A673 (cell line): ENCODE data around the gene ILDR1. TPM values are rescaled to one million over a fixed set of nuclear protein-coding genes. Genes with fewer than 3 reads are reported as not detected.

Experiments
- BruUV-seq: library from RNA; stranded (reverse); fragments of 400-500 nt; replicated peaks from 2 replicates; lab custom pipeline; 2021; lab: Mats Ljungman, UMichigan
- CTCF ChIA-PET: fragments of 300-600 bp; sonication (Branson Sonifier 250); formaldehyde crosslinking; loops from one replicate; lab custom pipeline; 2022; ENCODE audit warnings: antibody characterized with exemption; lab: Charles Lee
- POLR2A ChIA-PET: fragments of 300-600 bp; sonication (Branson Sonifier 250); formaldehyde crosslinking; loops from one replicate; lab custom pipeline; 2022; ENCODE audit warnings: antibody characterized with exemption; ENCODE audit not compliant: low non-redundant PET; lab: Charles Lee
- DNase-seq: peaks from one replicate; pipeline ENCODE4 v3.0.0-alpha.2; 2015; ENCODE audit warnings: low spot score
- H3K27ac ChIP-seq: fragments of 200-600 bp; sonication (generic); 2 replicates; pipeline ENCODE4 v1.5.1; 2016; ENCODE audit warnings: mixed run types, low read depth, mild to moderate bottlenecking, mixed read lengths, antibody characterized with exemption, low read length; ENCODE audit not compliant: poor library complexity, severe bottlenecking
- H3K27me3 ChIP-seq: fragments of 200-600 bp; sonication (generic); replicated peaks from 2 replicates; pipeline ENCODE4 v1.6.1; 2017; ENCODE audit warnings: mixed run types, low read depth, mild to moderate bottlenecking, mixed read lengths, antibody characterized with exemption, low read length; ENCODE audit not compliant: insufficient read depth, poor library complexity
- H3K36me3 ChIP-seq: fragments of 200-600 bp; sonication (generic); 2 replicates; pipeline ENCODE4 v1.6.1; 2016; ENCODE audit warnings: mixed run types, mild to moderate bottlenecking, mixed read lengths, antibody characterized with exemption, low read length; ENCODE audit not compliant: insufficient read depth, poor library complexity, severe bottlenecking
- H3K4me1 ChIP-seq: fragments of 200-600 bp; sonication (generic); 2 replicates; pipeline ENCODE4 v1.6.1; 2017; ENCODE audit warnings: mixed run types, mild to moderate bottlenecking, mixed read lengths, antibody characterized with exemption, low read length; ENCODE audit not compliant: insufficient read depth, poor library complexity, severe bottlenecking
- H3K4me3 ChIP-seq: fragments of 200-600 bp; sonication (generic); 2 replicates; pipeline ENCODE4 v1.5.1; 2016; ENCODE audit warnings: low read depth, mixed run types, mild to moderate bottlenecking, mixed read lengths, low read length; ENCODE audit not compliant: poor library complexity, severe bottlenecking
- H3K9me3 ChIP-seq: fragments of 200-600 bp; sonication (generic); 2 replicates; pipeline ENCODE4 v1.6.1; 2016; ENCODE audit warnings: mixed run types, low read depth, mild to moderate bottlenecking, mixed read lengths, antibody characterized with exemption, low read length; ENCODE audit not compliant: poor library complexity, severe bottlenecking
- CTCF ChIP-seq: fragments of 300-800, 200-600 bp; sonication (generic); conservative IDR thresholded peaks from 2 replicates; pipeline ENCODE4 v1.5.1; 2017; ENCODE audit warnings: low read depth, mild to moderate bottlenecking, antibody characterized with exemption, low read length, moderate library complexity, mixed read lengths
- EZH2 ChIP-seq: fragments of 200-600 bp; sonication (generic); IDR thresholded peaks from 2 replicates; pipeline ENCODE4 v1.6.1; 2017; ENCODE audit warnings: borderline replicate concordance, low read depth, mild to moderate bottlenecking, mixed read lengths, antibody characterized with exemption, low read length; ENCODE audit not compliant: poor library complexity, severe bottlenecking
- intact Hi-C: fragments of 100-400 bp; cut with micrococcal nuclease; formaldehyde crosslinking; loops from one replicate; pipeline ENCODE4 v1.10.0; 2022; ENCODE audit not compliant: unreplicated experiment
- total RNA-seq: library from RNA; stranded (reverse); gene quantifications from 2 replicates; pipeline ENCODE4 v1.2.3, GENCODE V29; 2021

The ILDR1 gene
- total RNA-seq, 1 experiment from 2014 or later: not detected

- no peaks in the 10 kb centered on the region for H3K27me3 ChIP-seq
- intact Hi-C loops: no loop called here
- CTCF ChIA-PET: no interaction called here
Measured at GRCh38 chr3:122014741-122015140, 7.3 kb downstream of the ILDR1 start.

GRCh38 chr3:122013448-122013925 lies 8.6 kb downstream of the ILDR1 start:
- Histone ChIP-seq H3K27ac (no peak overlapping the region), H3K27me3 (no peaks in the 10 kb centered on the region), H3K4me1 (no peaks in the 10 kb centered on the region), H3K36me3 (no peaks in the 10 kb centered on the region), H3K9me3 (no peaks in the 10 kb centered on the region), H3K4me3 (no peak overlapping the region)
- intact Hi-C loops: no loop called here
- BruUV-seq: no TSS peak
- ChIA-PET POLR2A (no interaction called here), CTCF (no interaction called here)
- TF ChIP-seq CTCF: no peak
- no peak for TF ChIP-seq EZH2
- DNase-seq: no peak

More at GRCh38 chr3:122014741-122015140, 7.3 kb downstream of the ILDR1 start:
- Histone ChIP-seq H3K27ac (no peak overlapping the region), H3K4me3 (no peak overlapping the region), H3K4me1 (no peaks in the 10 kb centered on the region), H3K36me3 (no peaks in the 10 kb centered on the region), H3K9me3 (no peaks in the 10 kb centered on the region)
- DNase-seq: no peak
- TF ChIP-seq CTCF (no peak), EZH2 (no peak)
- BruUV-seq: no TSS peak
- POLR2A ChIA-PET: no interaction called here

GRCh38 chr3:122012821-122013220 lies 9.2 kb downstream of the ILDR1 start:
- Histone ChIP-seq H3K27ac (no peak overlapping the region), H3K4me3 (no peak overlapping the region), H3K36me3 (no peaks in the 10 kb centered on the region), H3K4me1 (no peaks in the 10 kb centered on the region), H3K27me3 (no peaks in the 10 kb centered on the region), H3K9me3 (no peaks in the 10 kb centered on the region)
- intact Hi-C loops: no loop called here
- BruUV-seq: no TSS peak
- ChIA-PET CTCF (no interaction called here), POLR2A (no interaction called here)
- no peak for DNase-seq
- TF ChIP-seq CTCF (no peak), EZH2 (no peak)
